OCI-LY7 (cell line): Measurements from ENCODE around the gene INPP5A.

Experiments
- CTCF ChIP-seq: fragments of 200-600 bp; sonication (generic); conservative IDR thresholded peaks from 2 replicates; pipeline ENCODE4 v1.5.1; 2014; ENCODE audit warnings: mild to moderate bottlenecking, antibody characterized with exemption, low read length, moderate library complexity, mixed read lengths
- EZH2phosphoT487 ChIP-seq: fragments of 200-600 bp; sonication (generic); IDR thresholded peaks from 2 replicates; pipeline ENCODE4 v1.6.1; 2018; ENCODE audit warnings: low read depth, borderline replicate concordance, mild to moderate bottlenecking, mixed run types, antibody characterized with exemption, low read length, moderate library complexity, mixed read lengths

GRCh38 chr10:132752378-132752777 lies 214.8 kb downstream of the INPP5A start:
- no peak for TF ChIP-seq CTCF
- no peak for TF ChIP-seq EZH2phosphoT487
